GM12878 (cell line): ENCODE measurements around the gene ADCY5. TPM values are rescaled to one million over a fixed set of nuclear protein-coding genes. Genes with fewer than 3 reads are reported as not detected.

Source experiments
- ATAC-seq: fragments of 200-7000 bp; cut with Tn5 transposase; 3 replicates; pipeline ENCODE4 v1.9.1; 2020; ENCODE audit warnings: mild to moderate bottlenecking, moderate library complexity
- BruUV-seq: library from RNA; stranded (reverse); fragments of 400-500 nt; replicated peaks from 2 replicates; lab custom pipeline; 2021; lab: Mats Ljungman, UMichigan
- CTCF ChIA-PET: fragments of 300-600 bp; sonication (Branson Sonifier 250); formaldehyde crosslinking; extraction: SDS; loops from one replicate; lab custom pipeline; 2021; ENCODE audit warnings: inconsistent platforms; lab: Yijun Ruan, JAX
- POLR2A ChIA-PET: fragments of 350-600 bp; formaldehyde crosslinking; extraction: SDS; loops from one replicate; lab custom pipeline; 2021; ENCODE audit warnings: inconsistent platforms; lab: Charles Lee
- RAD21 ChIA-PET: fragments of 300-600 bp; sonication (Branson Sonifier 250); formaldehyde crosslinking; loops from one replicate; lab custom pipeline; 2023; ENCODE audit warnings: antibody characterized with exemption; ENCODE audit not compliant: unreplicated experiment; lab: Charles Lee
- SMC1A ChIA-PET: fragments of 300-600 bp; sonication (Branson Sonifier 250); formaldehyde crosslinking; loops from one replicate; lab custom pipeline; 2023; ENCODE audit not compliant: unreplicated experiment, uncharacterized antibody; lab: Charles Lee
- DNase-seq: peaks from one replicate; pipeline ENCODE4 v3.0.0-alpha.2; 2011; ENCODE audit warnings: low read depth, low spot score
- FAIRE-seq: peaks from 3 replicates; lab custom pipeline; 2011; peaks lifted over from hg19 to GRCh38; lab: Jason Lieb, UNC
- H2AFZ ChIP-seq: 2 replicates; pipeline ENCODE4 v1.6.0; 2011; ENCODE audit warnings: low read depth, low read length, control low read depth; ENCODE audit not compliant: control insufficient read depth
- H3K27ac ChIP-seq: 2 replicates; pipeline ENCODE4 v1.5.1; 2011; ENCODE audit warnings: control low read depth; ENCODE audit not compliant: control insufficient read depth, insufficient read depth
- H3K27me3 ChIP-seq, 2 experiments: replicated peaks in 1 of 2; 2 replicates each; pipeline versions ENCODE4 v1.6.0 to v1.6.1; 2011; ENCODE audit warnings: low read length in 1 of 2; ENCODE audit not compliant: control insufficient read depth in 2 of 2, insufficient read depth in 2 of 2
- H3K36me3 ChIP-seq, 2 experiments: 2 replicates each; pipeline ENCODE4 v1.5.1; 2011; ENCODE audit warnings: low read length in 1 of 2; ENCODE audit not compliant: control insufficient read depth in 2 of 2, insufficient read depth in 2 of 2
- H3K4me1 ChIP-seq: 2 replicates; pipeline ENCODE4 v1.6.1; 2011; ENCODE audit warnings: mild to moderate bottlenecking, low read length, moderate library complexity, mixed read lengths; ENCODE audit not compliant: control insufficient read depth, insufficient read depth
- H3K4me2 ChIP-seq: 2 replicates; pipeline ENCODE4 v1.6.0; 2011; ENCODE audit warnings: control low read depth; ENCODE audit not compliant: control insufficient read depth, insufficient read depth
- H3K4me3 ChIP-seq: fragments of 200-600 bp; sonication (generic); 2 replicates; pipeline ENCODE4 v1.5.1; 2016
- H3K79me2 ChIP-seq: 2 replicates; pipeline ENCODE4 v1.6.0; 2011; ENCODE audit warnings: low read length; ENCODE audit not compliant: control insufficient read depth, insufficient read depth
- H3K9ac ChIP-seq: 2 replicates; pipeline ENCODE4 v1.8.0; 2011; ENCODE audit warnings: low read length, control low read depth, mixed read lengths; ENCODE audit not compliant: control insufficient read depth, insufficient read depth
- H3K9me3 ChIP-seq: replicated peaks from 3 replicates; pipeline ENCODE4 v1.5.1; 2011; ENCODE audit warnings: mild to moderate bottlenecking, low read length; ENCODE audit not compliant: control insufficient read depth, insufficient read depth
- H4K20me1 ChIP-seq: 2 replicates; pipeline ENCODE4 v1.6.0; 2011; ENCODE audit not compliant: control insufficient read depth, insufficient read depth
- CBX5 ChIP-seq: sonication (generic); IDR thresholded peaks from 2 replicates; pipeline ENCODE4 v1.6.1; 2016; ENCODE audit warnings: low read depth, moderate library complexity, mild to moderate bottlenecking, inconsistent platforms
- IRF4 ChIP-seq: IDR thresholded peaks from 2 replicates; pipeline ENCODE4 v1.6.1; 2011; ENCODE audit warnings: low read depth, low read length
- NR2C2 ChIP-seq: IDR thresholded peaks from 2 replicates; pipeline ENCODE4 v1.6.1; 2011; ENCODE audit warnings: borderline replicate concordance, low read depth; ENCODE audit not compliant: control insufficient read depth, insufficient read length
- PML ChIP-seq: IDR thresholded peaks from 2 replicates; pipeline ENCODE4 v1.6.1; 2012; ENCODE audit warnings: low read length, inconsistent platforms
- SMAD5 ChIP-seq: IDR thresholded peaks from 2 replicates; pipeline ENCODE4 v1.6.1; 2016; ENCODE audit warnings: antibody characterized with exemption, low read depth
- WRNIP1 ChIP-seq: IDR thresholded peaks from 2 replicates; pipeline ENCODE4 v1.6.1; 2011; ENCODE audit warnings: low read depth, low read length, improper control_type of control experiment, borderline replicate concordance
- ZBTB40 ChIP-seq: fragments of 450-650 bp; IDR thresholded peaks from 2 replicates; pipeline ENCODE4 v1.6.1; 2016; ENCODE audit warnings: mild to moderate bottlenecking, moderate library complexity, borderline replicate concordance
- WGBS: methylation state at CpG from one replicate; pipeline ENCODE4 v1.1.6; 2016; ENCODE audit warnings: low lambda C conversion rate; ENCODE audit not compliant: insufficient replicate concordance, insufficient coverage; ENCODE audit errors: missing lambda C conversion rate; 5-methylcytosine and 5-hydroxymethylcytosine counted together
- in situ Hi-C: fragments of 300-500 bp; cut with MboI; formaldehyde crosslinking; loops from 9 replicates; pipeline ENCODE4 v1.14.3; 2018; ENCODE audit warnings: mixed read lengths
- intact Hi-C: fragments of 100-400 bp; cut with micrococcal nuclease; formaldehyde crosslinking; loops from one replicate; pipeline ENCODE4 v1.14.2; 2022; ENCODE audit not compliant: unreplicated experiment
- polyA plus RNA-seq, 11 experiments: library from polyadenylated mRNA; depleted of rRNA in 4 of 11; unstranded in 6 of 11; stranded (reverse) in 5 of 11; fragments of >200 nt; fragmentation: Nextera tagmentation in 4 of 11; fragmentation: Illumina TruSeq in 1 of 11; extraction: Ambion mirVana in 4 of 11; extraction: Trizol in 1 of 11; gene quantifications; 1 replicate in 1 of 11; 2 replicates in 10 of 11; pipeline versions ENCODE4 v1.2.1 to v1.2.3, GENCODE V29; 2011 to 2016; ENCODE audit warnings: inconsistent platforms in 2 of 11, missing spikeins in 2 of 11, low read depth in 1 of 11
- total RNA-seq, 4 experiments: library from RNA; depleted of rRNA in 3 of 4; stranded (reverse); fragments of >200 nt in 3 of 4; fragmentation: Illumina TruSeq in 1 of 4; extraction: Trizol in 1 of 4; gene quantifications; 2 replicates each; pipeline versions ENCODE4 v1.2.1 to v1.2.3, GENCODE V29; 2013 to 2021
- TF ChIP-seq, protein P1 (sequence below): fragments of 450-650 bp; IDR thresholded peaks from 2 replicates; pipeline ENCODE4 v1.6.1; 2017; ENCODE audit warnings: mild to moderate bottlenecking

The ADCY5 gene
- total and polyA plus RNA-seq, 10 of the 15 experiments (the other 5 are each of a cell fraction or from before 2014, with no cell fraction given) = under 0.01 to 0.24 (median 0.02) TPM; not detected in 4

- TF ChIP-seq ZBTB40 (no peak), NR2C2 (no peak)
- TF ChIP-seq, all 136 proteins: peak for 0
Measured at GRCh38 chr3:123446210-123446609, 2.7 kb downstream of the ADCY5 start (continued).

DNA sequence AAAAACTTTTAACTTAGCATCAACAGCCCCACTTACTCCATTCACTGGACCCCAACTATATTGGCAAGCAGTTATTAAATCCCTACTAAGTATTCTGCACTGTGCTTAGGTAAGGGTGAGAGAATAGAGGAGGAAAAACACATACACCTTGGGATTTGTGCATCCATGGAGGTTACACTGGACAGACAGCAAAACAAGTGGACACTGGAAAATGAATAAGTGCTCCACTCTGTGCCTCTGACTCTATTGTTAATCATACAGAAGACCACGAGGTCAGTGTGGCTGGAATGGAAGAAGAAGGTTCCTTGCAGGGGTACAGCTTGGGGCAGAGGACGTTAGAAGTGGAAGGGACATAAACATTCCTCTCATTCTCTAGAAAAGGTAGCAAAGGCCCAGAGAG lies 3.2 kb downstream of the ADCY5 start:
- no peak overlapping the region for H3K4me2 ChIP-seq
- intact Hi-C loops = loop anchor here (5.0 kb wide), 1 partner anchor 112 kb away; no protein-coding TSS in a partner anchor
- H3K36me3 ChIP-seq = no peaks in the 10 kb centered on the region
- POLR2A ChIA-PET = no interaction called here
- ATAC-seq (no peak), FAIRE-seq (no peak), DNase-seq (no peak)
- RAD21 ChIA-PET = interaction anchor here (0.6 kb wide), 1 partner anchor 1828 kb away, joined by 3 read pairs; no protein-coding TSS in a partner anchor
- H3K79me2 ChIP-seq = no peaks in the 10 kb centered on the region
- no peaks in the 10 kb centered on the region for H4K20me1 ChIP-seq
- CTCF ChIA-PET = interaction anchor here (0.9 kb wide), 1 partner anchor 32 kb away, joined by 3 read pairs; no protein-coding TSS in a partner anchor
- H3K9ac ChIP-seq = no peak overlapping the region
- H3K9me3 ChIP-seq = no peaks in the 10 kb centered on the region
- in situ Hi-C loops = no loop called here
- no peak overlapping the region for H2AFZ ChIP-seq
- no peak overlapping the region for H3K4me3 ChIP-seq
- WGBS = 2% methylated on average over 2 of the region's 2 CpGs
- no TSS peak for BruUV-seq
- no peaks in the 10 kb centered on the region for H3K4me1 ChIP-seq
- SMC1A ChIA-PET = interaction anchor here (0.6 kb wide), 1 partner anchor 114 kb away, joined by 3 read pairs; no protein-coding TSS in a partner anchor
- H3K27ac ChIP-seq = no peak overlapping the region
- peaks cover 1 to 14% of the 10 kb centered on the region in 2 experiments for H3K27me3 ChIP-seq
- TF ChIP-seq SMAD5 (no peak), WRNIP1 (no peak), IRF4 (no peak), CBX5 (no peak), PML (no peak)
- TF ChIP-seq, protein P1, sequence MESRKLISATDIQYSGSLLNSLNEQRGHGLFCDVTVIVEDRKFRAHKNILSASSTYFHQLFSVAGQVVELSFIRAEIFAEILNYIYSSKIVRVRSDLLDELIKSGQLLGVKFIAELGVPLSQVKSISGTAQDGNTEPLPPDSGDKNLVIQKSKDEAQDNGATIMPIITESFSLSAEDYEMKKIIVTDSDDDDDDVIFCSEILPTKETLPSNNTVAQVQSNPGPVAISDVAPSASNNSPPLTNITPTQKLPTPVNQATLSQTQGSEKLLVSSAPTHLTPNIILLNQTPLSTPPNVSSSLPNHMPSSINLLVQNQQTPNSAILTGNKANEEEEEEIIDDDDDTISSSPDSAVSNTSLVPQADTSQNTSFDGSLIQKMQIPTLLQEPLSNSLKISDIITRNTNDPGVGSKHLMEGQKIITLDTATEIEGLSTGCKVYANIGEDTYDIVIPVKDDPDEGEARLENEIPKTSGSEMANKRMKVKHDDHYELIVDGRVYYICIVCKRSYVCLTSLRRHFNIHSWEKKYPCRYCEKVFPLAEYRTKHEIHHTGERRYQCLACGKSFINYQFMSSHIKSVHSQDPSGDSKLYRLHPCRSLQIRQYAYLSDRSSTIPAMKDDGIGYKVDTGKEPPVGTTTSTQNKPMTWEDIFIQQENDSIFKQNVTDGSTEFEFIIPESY = no peak
